ENCODE measurements around the gene RAB3IL1. TPM values are rescaled to one million over a fixed set of nuclear protein-coding genes. Genes with fewer than 3 reads are reported as not detected.

Gene RAB3IL1, protein sequence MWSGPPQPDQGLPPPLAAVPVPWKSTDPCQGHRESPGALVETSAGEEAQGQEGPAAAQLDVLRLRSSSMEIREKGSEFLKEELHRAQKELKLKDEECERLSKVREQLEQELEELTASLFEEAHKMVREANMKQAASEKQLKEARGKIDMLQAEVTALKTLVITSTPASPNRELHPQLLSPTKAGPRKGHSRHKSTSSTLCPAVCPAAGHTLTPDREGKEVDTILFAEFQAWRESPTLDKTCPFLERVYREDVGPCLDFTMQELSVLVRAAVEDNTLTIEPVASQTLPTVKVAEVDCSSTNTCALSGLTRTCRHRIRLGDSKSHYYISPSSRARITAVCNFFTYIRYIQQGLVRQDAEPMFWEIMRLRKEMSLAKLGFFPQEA
- total RNA-seq = 10 to 100 TPM in 1 of 2 donors, 1 to 10 TPM in 1; 5.0 to 41.6 TPM
- polyA plus RNA-seq = 1 to 10 TPM; 2.1 to 5.8 TPM

DNA sequence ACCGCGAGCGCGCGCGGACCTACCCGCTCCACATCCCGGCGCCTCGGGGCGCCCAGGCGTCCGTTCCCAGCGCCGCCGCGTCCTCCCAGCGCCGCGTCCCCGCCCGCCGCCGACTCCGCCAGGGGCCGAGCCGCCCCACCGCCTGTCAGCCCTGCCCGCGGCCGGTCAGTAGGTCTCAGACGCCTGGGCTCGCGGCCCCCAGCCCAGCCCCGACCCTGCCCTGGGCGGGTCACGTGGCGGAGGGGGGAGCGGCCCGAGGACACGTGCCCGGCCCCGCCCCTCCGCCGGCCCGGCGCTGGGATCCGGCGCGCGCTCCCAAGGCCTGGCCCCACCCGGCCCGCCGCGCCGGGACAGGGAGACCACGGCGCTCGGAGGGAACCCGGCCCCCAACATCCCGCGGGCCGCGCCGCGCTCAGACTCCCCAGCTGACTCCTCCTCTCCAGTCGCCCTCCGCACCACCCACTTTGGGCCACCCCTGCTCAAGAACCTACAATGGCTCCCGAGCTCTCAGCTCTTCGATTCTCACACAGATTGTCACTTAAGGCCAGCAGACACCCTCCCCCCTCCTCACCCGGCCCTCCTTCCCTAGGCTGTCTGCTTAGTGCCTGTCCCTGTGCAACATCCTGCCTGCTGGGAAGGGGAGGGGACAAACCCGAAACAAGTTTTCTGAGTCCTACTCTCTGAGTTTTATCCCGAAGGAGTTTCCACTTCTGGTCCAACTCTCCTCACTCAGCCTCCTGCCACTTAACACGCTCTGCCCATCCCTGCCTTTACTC, at the start of gene RAB3IL1:
Gene RAB3IL1 (minus strand): TSS at position 233 of the 776 bp plus-strand sequence. CDS start 199 bp downstream, at position 34.
- Histone ChIP-seq H3K4me1 (ENCODE audit: control insufficient read depth in 4 of 4, insufficient read depth in 4 of 4, low read length in 3 of 4) (peaks cover 0 to 5% (median 4%) of the 10 kb centered on the region in 4 donors), H3K4me3 (ENCODE audit: low read depth in 1 of 3, low read length in 3 of 3) (peak within 1 kb of the TSS in 2 of 3 donors; percentile 43 to 64), H3K9ac (ENCODE audit: low read depth in 1 of 2, low read length in 2 of 2) (no peak within 1 kb of the TSS), H3K9me3 (ENCODE audit: control insufficient read depth in 4 of 4, low read length in 3 of 4) (no peaks in the 10 kb centered on the region), H3K27me3 (ENCODE audit: control insufficient read depth in 4 of 4, insufficient read depth in 4 of 4, low read length in 3 of 4) (no peaks in the 10 kb centered on the region), H3K36me3 (ENCODE audit: control insufficient read depth in 4 of 4, insufficient read depth in 3 of 4, low read depth in 1 of 4, low read length in 3 of 4) (no peaks in the 10 kb centered on the region), H3K27ac (ENCODE audit: low read depth in 1 of 2, low read length in 2 of 2) (peak within 1 kb of the TSS; percentile 40 to 61)
- peak; percentile 65 for DNase-seq (ENCODE audit: low spot score)
- TF ChIP-seq SP1 (IDR thresholded peaks at IDR 0.05) (peak; percentile 20), ATF3 (IDR thresholded peaks at IDR 0.05) (no peak), TAF1 (conservative IDR thresholded peaks at IDR 0.05) (no peak), RAD21 (IDR thresholded peaks at IDR 0.05) (no peak), NR2F2 (IDR thresholded peaks at IDR 0.05) (no peak), FOXA1 (IDR thresholded peaks at IDR 0.05) (no peak)
- 4% methylated on average over 74 of the region's 74 CpGs for WGBS

- H3K27me3 ChIP-seq (ENCODE audit: control insufficient read depth in 4 of 4, insufficient read depth in 4 of 4, low read length in 3 of 4) = no peaks in the 10 kb centered on the region
- peak overlapping the region; percentile 73 to 99 (median 94) for H3K4me3 ChIP-seq (ENCODE audit: low read depth in 1 of 3, low read length in 3 of 3)
- H3K27ac ChIP-seq (ENCODE audit: low read depth in 1 of 2, low read length in 2 of 2) = peak overlapping the region; percentile 92 to 97
- peak; percentile 79 for DNase-seq (ENCODE audit: low spot score)
- WGBS = under 1% methylated on average over 13 of the region's 13 CpGs
- no peaks in the 10 kb centered on the region for H3K9me3 ChIP-seq (ENCODE audit: control insufficient read depth in 4 of 4, low read length in 3 of 4)
- TF ChIP-seq FOXA1 (IDR thresholded peaks at IDR 0.05) = no peak
- no peak for TF ChIP-seq CTCF (IDR thresholded peaks at IDR 0.05; ENCODE audit: low read depth, low read length, missing input control)
- TF ChIP-seq FOXA2 (IDR thresholded peaks at IDR 0.05) = no peak
- TF ChIP-seq HNF4G (IDR thresholded peaks at IDR 0.05) = no peak
- TF ChIP-seq REST (IDR thresholded peaks at IDR 0.05) = no peak
- no peak for TF ChIP-seq SP1 (IDR thresholded peaks at IDR 0.05)
- TF ChIP-seq YY1 (IDR thresholded peaks at IDR 0.05) = no peak
- TF ChIP-seq NR2F2 (IDR thresholded peaks at IDR 0.05) = no peak
- TF ChIP-seq JUND (IDR thresholded peaks at IDR 0.05) = no peak
- TF ChIP-seq TAF1 (conservative IDR thresholded peaks at IDR 0.05) = no peak
- TF ChIP-seq HNF4A (conservative IDR thresholded peaks at IDR 0.05) = no peak
- TF ChIP-seq EGR1 (IDR thresholded peaks at IDR 0.05; ENCODE audit: low read depth in 2 of 2) = no peak
- peak overlapping the region; percentile 80 to 97 for H3K9ac ChIP-seq (ENCODE audit: low read depth in 1 of 2, low read length in 2 of 2)
- peaks cover 8 to 51% (median 27%) of the 10 kb centered on the region in 4 donors for H3K4me1 ChIP-seq (ENCODE audit: control insufficient read depth in 4 of 4, insufficient read depth in 4 of 4, low read length in 3 of 4)
- peaks cover 0 to 16% (median 13%) of the 10 kb centered on the region in 4 donors for H3K36me3 ChIP-seq (ENCODE audit: control insufficient read depth in 4 of 4, insufficient read depth in 3 of 4, low read depth in 1 of 4, low read length in 3 of 4)
Observed at GRCh38 chr11:61966734-61967115, 49.4 kb upstream of the RAB3IL1 start.
